Colonic mucosa (tissue), 4 donors: ENCODE data around the gene TMEM132C. TPM values are rescaled to one million over a fixed set of nuclear protein-coding genes. Genes with fewer than 3 reads are reported as not detected.

Source experiments
- DNase-seq: peaks from one replicate; pipeline ENCODE4 v3.0.0-alpha.2; 2020
- H3K27ac ChIP-seq: fragments of 200-600 bp; one replicate; pipeline ENCODE4 v1.8.0; 2021
- H3K27me3 ChIP-seq: fragments of 200-600 bp; one replicate; pipeline ENCODE4 v1.8.0; 2021
- H3K36me3 ChIP-seq: fragments of 200-600 bp; one replicate; pipeline ENCODE4 v1.8.0; 2021
- H3K4me1 ChIP-seq: fragments of 200-600 bp; one replicate; pipeline ENCODE4 v1.8.0; 2021; ENCODE audit warnings: mild to moderate bottlenecking
- H3K4me3 ChIP-seq: fragments of 200-600 bp; one replicate; pipeline ENCODE4 v1.8.0; 2021
- H3K9ac ChIP-seq, 2 donors: one replicate each; pipeline ENCODE4 v1.7.0; 2013; ENCODE audit warnings: control low read depth in 2 of 2, low read depth in 2 of 2, low read length in 2 of 2
- H3K9me3 ChIP-seq: fragments of 200-600 bp; one replicate; pipeline ENCODE4 v1.8.0; 2021
- CTCF ChIP-seq: fragments of 200-600 bp; IDR thresholded peaks from one replicate; pipeline ENCODE4 v1.8.0; 2022; ENCODE audit warnings: antibody characterized with exemption, mild to moderate bottlenecking
- intact Hi-C: fragments of 100-400 bp; cut with DNase I; formaldehyde crosslinking; loops from one replicate; pipeline ENCODE4 v1.14.1; 2022
- total RNA-seq, 2 donors: library from RNA; stranded (reverse); fragmentation: NEBNext Ultra II Directional in 1 of 2; extraction: Animal tissue kit (Norgen Biotek cat#: 25700) in 1 of 2; gene quantifications; one replicate each; pipeline ENCODE4 v1.2.1, GENCODE V29; 2021
- donor health status: healthy.
- donor health status: DM: no; HTN: no; CAD: no.
- donor health status: DM: no; HTN: no; CAD: no.

Gene TMEM132C
- total RNA-seq, 2 donors from 2014 or later: 0.25 to 0.42 TPM

- no peak overlapping the region for H3K9ac ChIP-seq
- no peak for DNase-seq
- intact Hi-C loops: no loop called here
- H3K4me1 ChIP-seq: no peaks in the 10 kb centered on the region
- H3K27ac ChIP-seq: no peak overlapping the region
- TF ChIP-seq CTCF: no peak
- no peaks in the 10 kb centered on the region for H3K27me3 ChIP-seq
- no peak overlapping the region for H3K4me3 ChIP-seq
- no peaks in the 10 kb centered on the region for H3K9me3 ChIP-seq
- no peaks in the 10 kb centered on the region for H3K36me3 ChIP-seq
Measured at GRCh38 chr12:128337431-128338170, 70.6 kb downstream of the TMEM132C start.

GRCh38 chr12:128338386-128339125 is 71.6 kb downstream of the TMEM132C start:
- intact Hi-C loops: no loop called here
- H3K36me3 ChIP-seq: no peaks in the 10 kb centered on the region
- no peak for DNase-seq
- no peaks in the 10 kb centered on the region for H3K4me1 ChIP-seq
- no peak for TF ChIP-seq CTCF
- H3K27ac ChIP-seq: no peak overlapping the region
- no peaks in the 10 kb centered on the region for H3K9me3 ChIP-seq
- no peak overlapping the region for H3K4me3 ChIP-seq
- H3K27me3 ChIP-seq: no peaks in the 10 kb centered on the region
- no peak overlapping the region for H3K9ac ChIP-seq

GRCh38 chr12:128339126-128339520 is 72.2 kb downstream of the TMEM132C start:
- Histone ChIP-seq H3K4me1 (no peaks in the 10 kb centered on the region), H3K4me3 (no peak overlapping the region), H3K9ac (no peak overlapping the region), H3K27ac (no peak overlapping the region), H3K27me3 (no peaks in the 10 kb centered on the region), H3K36me3 (no peaks in the 10 kb centered on the region), H3K9me3 (no peaks in the 10 kb centered on the region)
- TF ChIP-seq CTCF: no peak
- intact Hi-C loops: no loop called here
- no peak for DNase-seq

- no peak for TF ChIP-seq CTCF
- no peaks in the 10 kb centered on the region for H3K9me3 ChIP-seq
- no peak overlapping the region for H3K4me3 ChIP-seq
- H3K9ac ChIP-seq: no peak overlapping the region
- no peaks in the 10 kb centered on the region for H3K4me1 ChIP-seq
- no peaks in the 10 kb centered on the region for H3K36me3 ChIP-seq
- intact Hi-C loops: no loop called here
- no peak for DNase-seq
- H3K27ac ChIP-seq: no peak overlapping the region
- H3K27me3 ChIP-seq: no peaks in the 10 kb centered on the region
Measured at GRCh38 chr12:128339631-128340030, 72.7 kb downstream of the TMEM132C start.

- Histone ChIP-seq H3K36me3 (no peaks in the 10 kb centered on the region), H3K4me3 (no peak overlapping the region), H3K9ac (no peak overlapping the region), H3K27me3 (no peaks in the 10 kb centered on the region), H3K4me1 (no peaks in the 10 kb centered on the region), H3K9me3 (no peaks in the 10 kb centered on the region), H3K27ac (no peak overlapping the region)
- no peak for DNase-seq
- TF ChIP-seq CTCF: no peak
- intact Hi-C loops: no loop called here
Measured at GRCh38 chr12:128353301-128353700, 86.3 kb downstream of the TMEM132C start.
